ENCODE measurements around the gene AQR.
"Not testable (repeated sequence)": the region's sequence is repeated elsewhere in the genome, so short reads cannot be mapped to it uniquely, and the experiment has no call there.

AQR gene

DNA sequence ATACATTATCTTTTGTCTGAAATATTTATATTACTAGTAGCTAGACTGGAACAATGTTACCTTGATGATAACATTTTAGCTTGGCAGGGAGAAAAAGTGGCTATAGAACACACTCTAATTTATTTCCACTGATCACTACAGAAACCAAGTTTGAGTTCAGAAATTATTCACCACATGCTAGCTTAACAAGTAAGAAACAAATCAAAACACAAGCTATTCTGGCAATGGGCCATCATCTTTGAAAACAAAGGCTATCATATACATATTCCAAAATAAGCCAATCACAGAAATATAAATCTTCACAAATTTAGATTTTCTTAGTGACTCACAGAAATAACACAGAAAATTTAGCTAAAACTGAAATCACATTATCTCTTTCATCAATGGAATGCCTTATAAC, 17.1 kb downstream of the AQR start:
- no peak for DNase-seq (ENCODE audit: low spot score)

GRCh38 chr15:34951993-34952392, 17.5 kb downstream of the AQR start:
- DNase-seq (ENCODE audit: low spot score) = no peak

DNA sequence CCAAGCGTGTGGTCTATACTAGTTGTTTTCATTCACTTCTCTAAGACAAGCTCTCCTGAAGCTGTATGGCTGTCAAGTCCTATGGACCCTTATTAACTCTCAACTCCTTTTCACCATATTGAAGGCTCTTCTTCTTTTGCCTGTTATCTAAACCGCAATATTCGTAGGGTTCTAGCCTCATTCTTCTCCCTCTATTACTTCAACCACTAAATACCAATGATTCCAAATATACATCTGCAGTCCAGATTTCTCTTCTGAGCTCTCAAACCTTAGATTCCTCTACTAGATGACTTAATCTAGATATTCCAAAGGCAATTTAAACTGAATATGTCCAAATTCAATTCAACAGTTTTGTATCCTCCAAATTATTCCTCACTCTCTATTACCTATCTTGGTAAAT, 24.6 kb downstream of the AQR start:
- no peak for DNase-seq (ENCODE audit: low spot score)

DNA sequence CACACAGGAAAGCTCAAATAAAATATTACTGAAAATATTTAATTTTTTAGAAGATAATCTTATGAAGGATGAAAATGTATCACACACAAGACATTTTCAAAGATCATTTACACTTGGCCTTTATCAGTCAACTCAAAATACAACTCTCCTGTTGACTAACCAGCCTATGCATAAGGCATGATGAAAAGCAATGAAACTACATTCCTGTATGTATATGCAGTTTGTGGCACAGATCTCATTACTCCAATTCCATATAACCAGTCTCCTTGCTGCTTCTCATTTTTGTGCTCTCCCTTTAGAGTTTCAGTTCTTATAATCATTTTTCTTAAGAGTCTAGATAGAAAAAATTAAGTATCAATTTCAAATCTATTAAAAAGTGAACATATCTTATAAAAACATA, 25.8 kb downstream of the AQR start:
- DNase-seq (ENCODE audit: low spot score) = no peak

GRCh38 chr15:34943264-34943663, 26.3 kb downstream of the AQR start:
- not testable (repeated sequence) for DNase-seq (ENCODE audit: low spot score)

- DNase-seq (ENCODE audit: low spot score) = no peak
These were observed 27.2 kb downstream of the AQR start for GRCh38 chr15:34942363-34942762.

- DNase-seq (ENCODE audit: low spot score) = no peak
These were observed 27.7 kb downstream of the AQR start for GRCh38 chr15:34941831-34942230.

GRCh38 chr15:34941185-34941698, 28.3 kb downstream of the AQR start:
- DNase-seq (ENCODE audit: low spot score) = no peak

GRCh38 chr15:34933432-34933975, 36.0 kb downstream of the AQR start:
- DNase-seq (ENCODE audit: low spot score) = no peak

DNA sequence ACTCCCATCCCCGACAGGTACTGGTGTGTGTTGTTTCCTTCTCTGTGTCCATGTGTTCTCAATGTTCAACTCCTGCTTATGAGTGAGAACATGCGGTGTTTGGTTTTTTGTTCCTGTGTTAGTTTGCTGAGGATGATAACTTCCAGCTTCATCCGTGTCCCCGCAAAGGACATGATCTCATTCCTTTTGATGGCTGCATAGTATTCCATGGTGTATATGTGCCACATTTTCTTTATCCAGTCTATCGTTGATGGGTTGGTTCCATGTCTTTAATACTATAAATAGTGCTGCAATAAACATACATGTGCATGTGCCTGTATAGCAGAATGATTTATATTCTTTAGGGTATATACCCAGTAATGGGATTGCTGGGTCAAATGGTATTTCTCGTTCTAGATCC, 41.2 kb downstream of the AQR start:
- DNase-seq (ENCODE audit: low spot score) = not testable (repeated sequence)

DNA sequence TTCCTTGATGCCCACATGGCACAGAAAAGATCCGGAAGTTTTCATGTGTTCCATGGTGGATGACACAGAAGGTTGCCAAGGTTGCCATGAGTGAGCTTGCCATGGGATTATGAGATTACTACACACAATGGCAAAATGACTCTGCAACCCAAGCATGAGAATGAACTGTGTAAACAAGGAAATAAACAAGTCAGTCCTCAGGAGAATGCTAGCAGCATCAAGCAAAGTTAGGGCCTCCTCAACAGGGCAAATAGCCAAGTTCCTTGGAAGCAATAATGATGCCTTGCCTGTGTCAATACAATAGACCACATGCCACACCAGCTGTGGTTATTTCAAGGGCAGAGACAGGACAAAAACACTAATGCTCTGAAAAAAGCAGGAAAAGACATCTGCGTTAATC, 41.8 kb downstream of the AQR start:
- no peak for DNase-seq (ENCODE audit: low spot score)

GRCh38 chr15:34914317-34914716, 55.2 kb downstream of the AQR start:
- DNase-seq (ENCODE audit: low spot score) = no peak

DNA sequence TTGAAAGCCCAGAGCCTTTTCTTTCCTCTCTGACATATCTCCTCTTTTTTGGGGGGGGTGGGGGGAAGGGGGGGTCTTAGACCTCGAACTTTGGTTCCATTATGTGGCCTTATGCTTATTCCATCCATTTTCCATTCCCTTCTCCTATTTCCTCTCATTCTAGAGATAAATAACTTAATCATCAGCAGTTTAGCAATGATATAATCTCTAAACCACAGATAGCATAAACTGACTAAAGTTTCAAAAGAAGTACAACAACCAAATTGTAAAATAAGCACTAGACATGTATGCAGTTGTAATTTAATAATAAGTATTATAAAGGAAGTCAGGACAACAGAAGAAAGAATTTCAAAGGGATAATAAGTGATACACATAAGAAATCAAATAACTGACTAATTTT, 64.5 kb downstream of the AQR start:
- no peak for DNase-seq (ENCODE audit: low spot score)

DNA sequence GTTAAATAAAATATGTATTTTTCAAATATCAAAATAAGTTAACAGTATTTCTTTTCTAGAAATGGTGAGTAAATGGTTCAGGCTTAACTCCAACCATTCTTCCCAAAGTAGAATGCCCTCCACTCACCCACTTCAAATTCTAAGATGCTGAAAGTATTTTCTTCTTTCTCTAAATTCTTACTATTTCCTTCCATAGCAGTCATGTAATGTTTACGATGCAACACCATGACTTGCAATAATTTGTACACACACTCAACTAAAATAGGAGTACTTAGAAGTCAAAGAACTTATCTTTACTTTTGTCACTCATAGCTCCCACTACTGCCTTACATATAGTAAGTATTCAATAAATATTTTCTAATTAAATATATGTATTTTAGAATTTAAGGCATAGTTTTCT, 65.0 kb downstream of the AQR start:
- DNase-seq (ENCODE audit: low spot score) = no peak

- DNase-seq (ENCODE audit: low spot score) = no peak
These were observed 68.8 kb downstream of the AQR start for GRCh38 chr15:34900748-34901147.

GRCh38 chr15:34896183-34896582, 73.4 kb downstream of the AQR start:
- DNase-seq (ENCODE audit: low spot score) = no peak

DNA sequence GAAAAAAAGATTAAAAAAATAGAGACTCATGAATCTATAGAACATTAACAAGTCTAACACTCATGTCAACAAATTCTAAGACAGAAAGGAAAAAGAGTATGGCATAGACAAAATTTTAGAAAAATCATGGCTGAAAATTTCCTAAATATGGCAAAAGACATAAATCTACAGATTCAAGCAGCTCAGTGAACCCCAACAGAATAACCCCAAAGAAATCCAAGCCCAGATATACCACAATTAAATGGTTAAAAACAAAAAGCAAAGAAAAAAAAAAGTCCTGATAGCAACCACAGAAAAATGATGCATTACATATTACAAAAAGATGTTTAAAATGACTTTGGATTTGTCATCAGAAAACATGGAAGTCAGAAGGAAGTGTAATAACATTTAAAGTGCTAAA, 75.6 kb downstream of the AQR start:
- DNase-seq (ENCODE audit: low spot score) = no peak

DNA sequence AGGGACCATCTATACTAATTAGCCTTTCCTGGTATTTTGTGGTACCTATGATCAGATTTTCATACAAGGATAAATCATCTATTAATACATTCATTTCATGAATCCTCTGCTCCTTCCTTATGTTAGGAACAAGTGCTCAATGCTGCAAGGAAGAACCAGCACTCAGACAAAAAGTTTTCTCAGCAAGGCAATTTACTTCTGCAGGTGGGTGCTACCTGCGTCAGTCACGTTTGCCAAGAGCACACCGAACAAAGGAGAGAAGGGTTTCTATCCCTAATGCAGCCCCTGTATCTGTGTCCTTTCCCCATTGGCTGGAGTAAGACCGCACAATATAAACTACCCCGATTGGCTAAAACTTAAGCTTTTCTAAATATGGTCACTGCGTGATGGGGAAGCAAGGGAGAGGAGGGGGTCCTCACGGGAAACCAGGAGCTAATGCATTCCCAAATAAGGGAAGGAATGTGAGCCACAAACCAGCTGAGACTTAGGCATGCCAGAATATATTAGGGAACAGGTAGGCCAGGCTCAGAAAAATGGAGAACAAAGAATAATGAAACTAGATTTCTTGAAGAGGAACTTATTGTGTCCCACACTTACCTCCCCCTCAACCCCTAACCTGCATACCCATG, 76.5 kb downstream of the AQR start:
- DNase-seq (ENCODE audit: low spot score) = no peak

- DNase-seq (ENCODE audit: low spot score) = no peak
These were observed 79.1 kb downstream of the AQR start for GRCh38 chr15:34890424-34890823.

DNA sequence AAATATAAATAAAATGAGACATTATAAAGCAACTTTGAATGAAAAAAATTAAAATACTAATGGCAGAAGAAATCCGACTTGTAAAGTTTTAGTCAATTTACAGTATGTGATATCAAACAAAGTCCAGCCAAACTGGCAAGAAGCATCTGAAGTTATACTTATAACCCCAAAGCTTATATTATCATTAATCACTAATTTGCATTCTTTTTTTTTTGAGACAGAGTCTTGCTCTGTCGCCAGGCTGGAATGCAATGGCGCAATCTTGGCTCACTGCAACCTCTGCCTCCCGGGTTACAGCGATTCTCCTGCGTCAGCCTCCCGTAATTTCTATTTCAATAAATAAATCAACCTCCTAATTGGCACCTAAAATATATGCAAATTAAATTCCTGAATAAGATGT, 80.1 kb downstream of the AQR start:
- no peak for DNase-seq (ENCODE audit: low spot score)

DNA sequence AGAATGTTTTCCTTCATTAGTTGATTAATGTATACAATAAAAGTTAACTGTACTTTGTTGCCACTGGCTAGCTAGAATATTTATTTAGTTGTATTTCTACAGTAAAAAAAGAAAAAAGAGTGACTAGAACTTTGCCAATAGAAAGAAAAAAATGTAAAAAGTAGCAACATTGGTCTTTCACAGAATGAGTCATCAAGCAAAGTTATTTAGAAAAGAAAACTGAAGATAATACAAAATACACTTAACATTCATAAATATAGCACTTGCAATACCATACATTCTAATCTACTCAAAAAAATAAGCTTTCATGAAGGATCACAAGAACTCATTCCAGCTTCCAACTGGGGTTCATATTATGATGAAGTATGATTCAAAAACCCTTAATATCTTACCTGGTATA, 83.4 kb downstream of the AQR start:
- no peak for DNase-seq (ENCODE audit: low spot score)

DNA sequence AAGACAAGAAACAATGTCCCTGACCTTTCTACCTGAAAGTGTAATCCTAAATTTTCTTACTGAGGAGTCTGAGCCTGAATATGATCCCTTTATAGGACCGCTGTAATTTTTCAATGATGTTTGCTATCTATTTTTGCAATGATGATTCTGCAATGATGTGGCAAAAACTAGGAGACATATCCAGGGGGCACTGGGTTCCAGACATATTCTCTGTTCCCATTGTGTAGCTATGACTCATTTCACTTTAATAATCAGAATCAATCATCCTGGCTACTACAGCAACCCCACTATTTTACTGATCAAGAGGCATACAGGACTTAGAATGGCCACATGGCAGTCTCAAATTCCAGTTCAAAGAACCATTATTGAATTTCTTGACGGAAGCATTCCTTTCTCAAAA, 85.9 kb downstream of the AQR start:
- no peak for DNase-seq (ENCODE audit: low spot score)

DNA sequence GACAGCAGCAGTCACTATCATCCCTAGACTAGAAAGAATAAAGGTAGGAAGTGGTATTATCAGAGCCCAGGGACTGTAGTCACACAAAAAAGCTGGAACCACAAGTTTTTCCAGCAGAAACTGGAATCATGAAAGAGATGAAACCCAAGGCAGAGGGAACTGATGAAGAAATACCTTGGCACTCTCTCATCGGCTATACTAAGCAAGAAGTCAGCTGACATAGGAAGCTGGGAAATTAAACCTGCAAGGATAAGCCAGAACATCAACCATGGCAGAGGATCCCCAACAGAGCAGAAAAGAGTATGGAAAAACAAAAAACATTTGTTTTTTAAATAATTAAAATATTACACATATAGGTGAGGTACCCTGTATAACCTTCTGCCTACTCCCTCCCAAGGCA, 86.5 kb downstream of the AQR start:
- no peak for DNase-seq (ENCODE audit: low spot score)

GRCh38 chr15:34879107-34879506, 90.4 kb downstream of the AQR start:
- no peak for DNase-seq (ENCODE audit: low spot score)

Measured in germinal center (tissue), 1 donor.